Suprapubic skin (tissue), 4 donors: ENCODE results near the gene HEXIM1. TPM values are rescaled to one million over a fixed set of nuclear protein-coding genes. Genes with fewer than 3 reads are reported as not detected.

ENCODE experiments used
- DNase-seq, 2 donors: peaks; one replicate each; pipeline ENCODE4 v3.0.0-alpha.2; 2019; ENCODE audit warnings: low spot score in 2 of 2
- H3K27ac ChIP-seq: fragments of 200-600 bp; sonication (generic); one replicate; pipeline ENCODE4 v1.5.1; 2019
- H3K27me3 ChIP-seq: fragments of 200-600 bp; sonication (generic); one replicate; pipeline ENCODE4 v1.5.1; 2019
- H3K36me3 ChIP-seq: fragments of 200-600 bp; sonication (generic); one replicate; pipeline ENCODE4 v1.5.1; 2019
- H3K4me1 ChIP-seq: fragments of 200-600 bp; sonication (generic); one replicate; pipeline ENCODE4 v1.5.1; 2019
- H3K4me3 ChIP-seq: fragments of 200-600 bp; sonication (generic); one replicate; pipeline ENCODE4 v1.5.1; 2019; ENCODE audit warnings: mild to moderate bottlenecking
- H3K9me3 ChIP-seq: fragments of 200-600 bp; sonication (generic); one replicate; pipeline ENCODE4 v1.5.1; 2019
- CTCF ChIP-seq, 2 donors: fragments of 200-600 bp in 1 of 2; fragments of 450-650 bp in 1 of 2; sonication (generic) in 1 of 2; IDR thresholded peaks; one replicate each; pipeline ENCODE4 v1.5.1; 2016 to 2019; ENCODE audit warnings: antibody characterized with exemption in 2 of 2, mild to moderate bottlenecking in 1 of 2, moderate library complexity in 1 of 2
- EP300 ChIP-seq: sonication (generic); formaldehyde crosslinking; IDR thresholded peaks from one replicate; pipeline ENCODE4 v1.6.1; 2017; ENCODE audit warnings: antibody characterized with exemption
- POLR2A ChIP-seq, 2 donors: fragments of 450-650 bp; IDR thresholded peaks; one replicate each; pipeline ENCODE4 v1.6.1; 2017; ENCODE audit warnings: antibody characterized with exemption in 2 of 2, mild to moderate bottlenecking in 2 of 2, moderate library complexity in 2 of 2
- POLR2AphosphoS5 ChIP-seq, 3 donors: sonication (generic); formaldehyde crosslinking; IDR thresholded peaks; one replicate each; pipeline ENCODE4 v1.6.1; 2017; ENCODE audit warnings: antibody characterized with exemption in 3 of 3
- WGBS: methylation state at CpG from one replicate; pipeline ENCODE4 v1.1.5; 2018; 5-methylcytosine and 5-hydroxymethylcytosine counted together
- total RNA-seq, 4 donors: library from RNA; depleted of rRNA; stranded (reverse); fragments of >200 nt; gene quantifications; one replicate each; pipeline ENCODE4 v1.1.0, GENCODE V29; 2016

The HEXIM1 gene
- total RNA-seq, 4 donors from 2014 or later: 23.1 to 35.6 (median 27.8) TPM

GRCh38 chr17:45117848-45118646 is 30.2 kb upstream of the HEXIM1 start:
- TF ChIP-seq CTCF (IDR thresholded peaks at IDR 0.05): no peak
- TF ChIP-seq EP300: no peak
- no peak for TF ChIP-seq POLR2AphosphoS5 (IDR thresholded peaks at IDR 0.05)
- no peak for TF ChIP-seq POLR2A (IDR thresholded peaks at IDR 0.05)
- H3K27ac ChIP-seq: no peak overlapping the region
- H3K27me3 ChIP-seq: no peaks in the 10 kb centered on the region
- WGBS: 95% methylated on average over 9 of the region's 20 CpGs
- H3K36me3 ChIP-seq: peaks cover 32% of the 10 kb centered on the region
- DNase-seq: no peak
- H3K4me1 ChIP-seq: peaks cover 8% of the 10 kb centered on the region
- no peaks in the 10 kb centered on the region for H3K9me3 ChIP-seq
- no peak overlapping the region for H3K4me3 ChIP-seq

DNA sequence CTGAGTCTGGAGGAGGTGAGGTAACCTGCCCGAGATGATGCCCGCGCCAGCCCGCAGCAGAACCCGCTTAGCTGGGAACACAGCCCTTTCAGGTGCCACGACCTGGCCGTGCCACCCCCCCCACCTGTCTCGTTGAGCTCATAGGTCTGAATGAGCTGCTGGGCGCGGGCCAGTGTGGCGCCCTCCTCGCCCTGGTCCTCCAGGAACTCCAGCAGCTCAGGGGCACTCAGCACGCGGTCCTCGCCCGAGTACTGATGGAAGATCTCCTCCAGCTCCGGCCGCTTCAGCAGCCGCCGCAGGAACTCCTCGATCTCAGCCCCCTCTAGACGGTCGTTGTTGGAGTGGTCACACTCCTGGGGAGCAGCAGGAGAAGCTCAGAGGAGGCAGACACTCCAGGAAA is 29.6 kb upstream of the HEXIM1 start:
- Histone ChIP-seq H3K36me3 (peaks cover 28% of the 10 kb centered on the region), H3K9me3 (no peaks in the 10 kb centered on the region)
- 92% methylated on average over 23 of the region's 23 CpGs for WGBS

DNA sequence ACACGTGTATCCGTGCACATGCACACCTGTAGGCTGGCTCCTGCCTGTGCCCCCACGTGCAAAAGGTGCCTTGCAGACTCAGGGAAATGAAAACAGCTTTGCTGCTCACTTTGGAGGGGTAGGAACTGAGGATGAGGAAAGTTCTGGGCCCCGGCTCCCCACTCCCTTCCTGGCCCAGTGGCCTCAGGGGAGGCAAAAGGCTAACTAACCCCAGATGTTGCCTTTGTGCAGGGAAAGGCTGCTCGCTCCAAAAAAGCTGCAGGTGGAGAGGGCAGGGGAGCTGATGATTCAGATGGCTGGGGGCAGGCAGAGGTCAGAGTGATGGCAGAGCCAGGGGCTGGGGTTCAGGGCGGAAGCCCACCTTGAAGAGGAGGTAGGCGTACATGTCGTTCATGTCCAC is 28.3 kb upstream of the HEXIM1 start:
- Histone ChIP-seq H3K4me3 (no peak overlapping the region), H3K27ac (no peak overlapping the region), H3K9me3 (no peaks in the 10 kb centered on the region), H3K27me3 (no peaks in the 10 kb centered on the region), H3K4me1 (peaks cover 28% of the 10 kb centered on the region), H3K36me3 (peaks cover 28% of the 10 kb centered on the region)
- 52% methylated on average over 5 of the region's 8 CpGs for WGBS
- no peak for TF ChIP-seq CTCF (IDR thresholded peaks at IDR 0.05)
- no peak for TF ChIP-seq POLR2A (IDR thresholded peaks at IDR 0.05)
- no peak for TF ChIP-seq EP300
- TF ChIP-seq POLR2AphosphoS5 (IDR thresholded peaks at IDR 0.05): no peak
- DNase-seq: no peak

More for the DNA sequence above, 29.6 kb upstream of the HEXIM1 start:
- no peaks in the 10 kb centered on the region for H3K27me3 ChIP-seq
- no peak overlapping the region for H3K27ac ChIP-seq
- peaks cover 15% of the 10 kb centered on the region for H3K4me1 ChIP-seq
- TF ChIP-seq CTCF (IDR thresholded peaks at IDR 0.05): no peak
- TF ChIP-seq POLR2AphosphoS5 (IDR thresholded peaks at IDR 0.05): no peak
- no peak for TF ChIP-seq EP300
- TF ChIP-seq POLR2A (IDR thresholded peaks at IDR 0.05): no peak
- no peak for DNase-seq
- no peak overlapping the region for H3K4me3 ChIP-seq

DNA sequence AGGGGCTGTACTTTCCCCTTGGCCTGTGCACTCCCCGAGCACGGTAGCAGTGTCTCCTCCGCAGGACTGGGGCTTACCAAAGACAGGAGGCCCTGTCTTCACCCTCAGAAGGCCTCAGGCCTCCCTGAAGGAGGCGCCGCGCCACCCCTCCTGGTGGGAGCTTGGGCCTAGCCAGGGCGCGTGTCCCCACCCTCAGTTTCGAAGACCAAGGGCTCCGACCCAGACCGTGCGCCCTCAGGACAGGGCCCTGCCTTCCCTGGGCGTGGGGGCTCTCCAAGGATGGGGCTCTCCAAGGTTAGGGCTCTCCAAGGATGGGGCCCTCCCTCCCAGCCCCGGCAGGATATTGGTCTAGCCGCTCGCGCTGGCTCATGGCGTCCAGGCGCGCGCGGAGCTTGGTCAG is 27.7 kb upstream of the HEXIM1 start:
- no peaks in the 10 kb centered on the region for H3K27me3 ChIP-seq
- H3K9me3 ChIP-seq: no peaks in the 10 kb centered on the region
- no peak for TF ChIP-seq CTCF (IDR thresholded peaks at IDR 0.05)
- no peak for TF ChIP-seq POLR2AphosphoS5 (IDR thresholded peaks at IDR 0.05)
- TF ChIP-seq POLR2A (IDR thresholded peaks at IDR 0.05): no peak
- TF ChIP-seq EP300: no peak
- no peak overlapping the region for H3K27ac ChIP-seq
- WGBS: 100% methylated on average over 2 of the region's 22 CpGs
- DNase-seq: no peak
- H3K4me1 ChIP-seq: peaks cover 28% of the 10 kb centered on the region
- H3K4me3 ChIP-seq: no peak overlapping the region
- H3K36me3 ChIP-seq: peaks cover 28% of the 10 kb centered on the region

- TF ChIP-seq EP300: no peak
- no peak for TF ChIP-seq CTCF (IDR thresholded peaks at IDR 0.05)
- Histone ChIP-seq H3K4me1 (peaks cover 28% of the 10 kb centered on the region), H3K36me3 (peaks cover 28% of the 10 kb centered on the region), H3K27ac (no peak overlapping the region), H3K27me3 (no peaks in the 10 kb centered on the region), H3K9me3 (no peaks in the 10 kb centered on the region), H3K4me3 (no peak overlapping the region)
- DNase-seq: no peak
- 96% methylated on average over 19 of the region's 45 CpGs for WGBS
Measured at GRCh38 chr17:45121055-45121454, 27.2 kb upstream of the HEXIM1 start.
